GM10847 (cell line): ENCODE data around the gene RABGAP1L.

ENCODE experiments used
- POLR2A ChIP-seq: IDR thresholded peaks from 2 replicates; pipeline ENCODE4 v1.6.1; 2011; ENCODE audit not compliant: insufficient read length; ENCODE audit errors: extremely low read depth

Gene RABGAP1L

GRCh38 chr1:174359454-174359805 lies 200.1 kb downstream of the RABGAP1L start:
- no peak for TF ChIP-seq POLR2A

DNA sequence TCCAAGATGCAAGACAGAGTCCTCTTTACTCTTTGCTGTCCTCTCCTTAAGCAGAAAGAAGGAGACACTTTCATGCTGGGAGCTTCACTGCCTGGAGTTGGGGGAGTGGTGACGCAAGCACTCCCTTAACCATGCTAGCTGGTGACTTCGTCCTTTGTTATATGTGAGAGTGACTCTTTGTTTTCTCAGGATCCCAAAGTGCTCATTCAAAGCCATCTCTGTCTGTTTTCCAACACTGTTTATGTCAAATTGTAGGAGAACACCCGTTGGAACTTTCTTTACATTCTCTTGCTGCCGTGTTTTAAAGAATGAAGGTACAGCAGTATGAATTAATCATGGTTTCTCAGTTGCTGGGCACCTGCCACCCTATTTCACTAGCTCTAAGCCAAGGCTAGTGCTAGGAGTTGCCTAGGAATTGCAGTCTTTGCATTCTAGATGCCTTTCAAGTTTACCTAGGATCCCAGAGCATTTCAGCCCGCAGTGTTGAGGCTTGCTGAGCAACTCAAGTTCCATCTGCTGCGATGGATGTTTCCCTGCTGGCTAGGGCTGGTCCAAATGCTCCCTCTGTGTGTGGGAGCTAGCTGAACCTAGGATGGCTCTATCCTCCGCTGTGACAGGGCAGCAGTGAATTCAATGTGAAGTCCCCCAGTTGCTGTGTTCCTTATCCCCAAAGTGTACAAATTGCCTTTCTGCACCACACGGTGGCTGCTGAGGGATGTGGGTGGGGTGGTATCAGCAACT lies 205.8 kb downstream of the RABGAP1L start:
- no peak for TF ChIP-seq POLR2A

DNA sequence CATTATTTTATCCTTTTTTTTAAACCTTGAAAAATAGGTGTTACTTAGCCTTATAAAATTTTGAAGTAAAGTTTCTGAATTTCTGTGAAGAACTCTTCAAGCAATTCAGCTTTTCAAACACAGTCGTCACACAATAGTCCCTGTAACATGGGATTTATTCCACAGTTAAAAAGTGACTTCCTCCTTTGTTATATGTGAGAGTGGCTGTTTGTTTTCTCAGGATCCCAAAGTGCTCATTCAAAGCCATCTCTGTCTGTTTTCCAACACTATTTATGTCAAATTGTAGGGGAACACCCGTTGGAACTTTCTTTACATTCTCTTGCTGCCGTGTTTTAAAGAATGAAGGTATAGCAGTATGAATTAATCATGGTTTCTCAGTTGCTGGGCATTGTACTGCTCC lies 207.6 kb downstream of the RABGAP1L start:
- no peak for TF ChIP-seq POLR2A

- no peak for TF ChIP-seq POLR2A
Observed at GRCh38 chr1:174367892-174368291, 208.6 kb downstream of the RABGAP1L start.

- TF ChIP-seq POLR2A, result no peak
Observed at GRCh38 chr1:174376030-174376429, 216.7 kb downstream of the RABGAP1L start.

- no peak for TF ChIP-seq POLR2A
Observed at GRCh38 chr1:174391716-174392115, 232.4 kb downstream of the RABGAP1L start.

DNA sequence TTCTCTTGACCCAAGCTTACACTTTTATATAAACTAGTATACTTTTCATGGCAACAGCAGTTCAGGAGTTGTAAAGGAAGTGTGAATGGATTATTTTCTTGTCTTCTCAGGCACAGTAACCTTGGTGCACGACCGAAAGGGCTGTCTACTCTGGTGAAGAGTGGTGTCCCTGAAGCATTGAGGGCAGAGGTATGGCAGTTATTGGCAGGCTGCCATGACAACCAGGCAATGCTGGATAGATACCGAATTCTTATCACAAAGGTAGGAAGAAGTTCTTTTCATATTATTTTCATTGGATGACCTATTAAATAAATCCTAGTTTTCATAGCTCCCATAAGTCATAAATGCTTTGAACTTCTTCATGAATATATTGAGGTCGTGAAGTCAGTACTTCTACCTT lies 234.6 kb downstream of the RABGAP1L start:
- no peak for TF ChIP-seq POLR2A

- TF ChIP-seq POLR2A, result no peak
Observed at GRCh38 chr1:174397261-174397660, 237.9 kb downstream of the RABGAP1L start.

DNA sequence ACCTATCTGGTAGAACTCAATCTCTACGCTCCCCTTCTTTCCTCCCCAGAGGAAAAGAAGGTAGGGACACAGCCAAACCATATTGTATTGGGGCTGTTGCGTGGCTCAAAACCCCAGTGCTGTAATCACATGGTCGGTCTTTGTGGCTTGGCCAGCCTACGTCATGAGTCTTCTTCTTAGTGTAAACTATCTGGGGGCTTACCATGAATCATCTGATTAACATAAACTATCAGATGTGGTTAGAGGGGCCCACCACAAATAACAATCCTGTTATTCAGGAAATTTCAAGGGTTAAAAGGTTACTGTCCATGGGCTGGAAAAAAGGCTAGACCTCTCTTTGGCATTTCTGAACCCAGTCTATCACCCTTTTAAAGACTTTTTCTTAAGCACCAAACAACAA lies 238.9 kb downstream of the RABGAP1L start:
- TF ChIP-seq POLR2A, result no peak

GRCh38 chr1:174399211-174399610 lies 239.9 kb downstream of the RABGAP1L start:
- TF ChIP-seq POLR2A, result no peak

- no peak for TF ChIP-seq POLR2A
Observed at GRCh38 chr1:174401075-174401474, 241.8 kb downstream of the RABGAP1L start.

- no peak for TF ChIP-seq POLR2A
Observed at GRCh38 chr1:174405219-174405618, 245.9 kb downstream of the RABGAP1L start.

DNA sequence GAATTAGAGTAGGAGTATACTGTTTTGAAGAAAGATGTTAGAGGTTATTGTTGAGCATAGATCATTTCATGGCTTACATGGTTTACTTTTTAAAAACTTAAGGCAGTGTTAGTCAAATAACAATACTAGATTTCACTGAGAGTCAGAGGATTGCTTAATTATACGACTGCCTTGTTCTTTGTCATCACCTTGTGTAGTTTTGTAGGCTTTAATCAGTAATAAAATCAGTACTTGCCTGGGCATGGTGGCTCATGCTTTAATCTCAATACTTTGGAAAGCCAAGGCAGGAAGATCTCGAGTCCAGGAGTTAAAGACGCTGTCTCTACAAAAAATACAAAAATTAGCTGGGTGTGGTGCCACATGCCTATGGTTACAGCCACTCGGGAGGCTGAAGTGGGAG lies 247.1 kb downstream of the RABGAP1L start:
- no peak for TF ChIP-seq POLR2A

DNA sequence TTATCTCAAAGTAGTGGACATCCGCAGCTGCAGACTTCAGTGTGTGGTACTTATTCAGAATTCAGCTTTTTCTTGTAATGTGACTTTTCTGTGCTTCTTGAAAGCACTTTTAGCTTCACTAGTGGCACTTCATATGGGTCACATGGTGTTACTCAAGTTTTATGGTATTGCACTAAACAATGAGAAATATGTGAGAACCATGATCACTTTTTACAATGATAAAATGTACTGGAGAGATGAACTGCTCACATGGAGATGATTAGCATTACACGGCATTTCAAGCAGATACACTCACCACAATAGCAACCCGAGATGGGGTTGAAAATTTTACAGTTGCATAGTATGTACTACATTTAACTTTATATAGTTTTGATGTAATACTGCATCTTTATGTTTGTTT lies 248.3 kb downstream of the RABGAP1L start:
- no peak for TF ChIP-seq POLR2A

- no peak for TF ChIP-seq POLR2A
Observed at GRCh38 chr1:174408146-174408545, 248.8 kb downstream of the RABGAP1L start.

GRCh38 chr1:174413632-174414031 lies 254.3 kb downstream of the RABGAP1L start:
- no peak for TF ChIP-seq POLR2A

DNA sequence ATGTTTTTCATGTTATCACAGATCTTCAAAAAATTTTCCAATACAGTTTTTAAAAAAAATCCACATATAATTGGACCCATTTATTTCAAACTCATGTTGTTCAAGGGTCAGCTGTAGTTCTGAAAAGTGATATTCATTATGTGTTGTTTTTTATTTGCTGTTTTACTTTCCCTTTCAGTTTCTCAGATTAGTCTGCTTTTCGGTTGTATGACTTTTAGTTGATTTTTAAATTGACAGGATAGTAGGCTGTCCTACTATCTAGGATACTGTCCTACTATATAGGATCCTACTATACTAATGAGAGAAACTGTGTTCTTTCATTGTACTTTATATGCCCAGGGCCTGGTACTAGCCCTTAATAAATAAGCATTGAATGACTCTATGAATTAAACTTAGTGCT lies 254.9 kb downstream of the RABGAP1L start:
- no peak for TF ChIP-seq POLR2A

DNA sequence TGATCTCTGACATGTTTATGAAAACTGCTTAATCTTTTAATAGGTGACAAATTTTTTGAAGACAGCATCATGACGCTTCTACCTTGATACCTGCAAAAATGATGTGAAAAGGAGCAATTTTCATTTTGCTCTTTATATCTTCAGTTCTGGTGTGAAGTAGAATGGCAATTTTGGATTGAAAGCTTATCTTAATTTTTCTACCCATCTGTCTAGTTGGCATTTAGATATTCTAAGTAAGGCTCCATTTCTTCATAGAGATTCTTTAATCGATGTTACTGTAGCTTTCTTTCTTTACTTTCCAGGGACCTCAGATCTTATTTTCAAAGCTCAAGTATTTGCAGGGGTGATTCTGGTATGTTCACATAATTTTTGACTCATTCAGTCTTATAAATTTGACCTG lies 256.2 kb downstream of the RABGAP1L start:
- TF ChIP-seq POLR2A, result no peak

GRCh38 chr1:174417921-174418320 lies 258.6 kb downstream of the RABGAP1L start:
- TF ChIP-seq POLR2A, result no peak
